ENCODE data around the gene CLEC20A.

Gene CLEC20A

GRCh38 chr1:178498896-178499675 is 2.3 kb upstream of the CLEC20A start:
- no peak for DNase-seq

GRCh38 chr1:178497903-178498478 is 1.2 kb upstream of the CLEC20A start:
- DNase-seq: no peak

GRCh38 chr1:178495741-178496409 is 889 bp downstream of the CLEC20A start:
- DNase-seq: no peak

- no peak for DNase-seq
These were observed 1.6 kb downstream of the CLEC20A start for GRCh38 chr1:178495158-178495557.

GRCh38 chr1:178494569-178494971 is 2.2 kb downstream of the CLEC20A start:
- DNase-seq: no peak

GRCh38 chr1:178493301-178493741 is 3.4 kb downstream of the CLEC20A start:
- DNase-seq: no peak

GRCh38 chr1:178492341-178492740 is 4.4 kb downstream of the CLEC20A start:
- no peak for DNase-seq

- no peak for DNase-seq
These were observed 5.0 kb downstream of the CLEC20A start for GRCh38 chr1:178491721-178492120.

- DNase-seq: no peak
These were observed 5.8 kb downstream of the CLEC20A start for GRCh38 chr1:178490967-178491366.

GRCh38 chr1:178490136-178490535 is 6.6 kb downstream of the CLEC20A start:
- no peak for DNase-seq

GRCh38 chr1:178489399-178489798 is 7.4 kb downstream of the CLEC20A start:
- DNase-seq: no peak

- no peak for DNase-seq
These were observed 8.4 kb downstream of the CLEC20A start for GRCh38 chr1:178488393-178488792.

- no peak for DNase-seq
These were observed 9.6 kb downstream of the CLEC20A start for GRCh38 chr1:178487070-178487615.

GRCh38 chr1:178486100-178487069 is 10.4 kb downstream of the CLEC20A start:
- DNase-seq: no peak

- no peak for DNase-seq
These were observed 11.2 kb downstream of the CLEC20A start for GRCh38 chr1:178485541-178485981.

GRCh38 chr1:178484698-178485225 is 12.0 kb downstream of the CLEC20A start:
- DNase-seq: no peak

- DNase-seq: no peak
These were observed 13.4 kb downstream of the CLEC20A start for GRCh38 chr1:178483251-178483957.

- no peak for DNase-seq
These were observed 18.9 kb downstream of the CLEC20A start for GRCh38 chr1:178477841-178478240.

- DNase-seq: no peak
These were observed 19.4 kb downstream of the CLEC20A start for GRCh38 chr1:178477373-178477772.

- DNase-seq: no peak
These were observed 24.2 kb downstream of the CLEC20A start for GRCh38 chr1:178472531-178472930.

GRCh38 chr1:178470411-178470960 is 26.3 kb downstream of the CLEC20A start:
- no peak for DNase-seq
